Hepatocyte (in vitro differentiated cells): ENCODE results near the gene IL17RD. TPM values are rescaled to one million over a fixed set of nuclear protein-coding genes. Genes with fewer than 3 reads are reported as not detected.

Experiments used
- DNase-seq: peaks from one replicate; pipeline ENCODE4 v3.0.0-alpha.2; 2016; ENCODE audit warnings: low spot score
- H2AFZ ChIP-seq: fragments of 200-600 bp; sonication (generic); 2 replicates; pipeline ENCODE4 v1.6.0; 2016; ENCODE audit warnings: antibody characterized with exemption, mild to moderate bottlenecking
- H3K27ac ChIP-seq: fragments of 200-600 bp; sonication (generic); 2 replicates; pipeline ENCODE4 v1.5.1; 2016; ENCODE audit warnings: mild to moderate bottlenecking
- H3K27me3 ChIP-seq: fragments of 200-600 bp; sonication (generic); 2 replicates; pipeline ENCODE4 v1.6.1; 2016
- H3K36me3 ChIP-seq: fragments of 200-600 bp; sonication (generic); replicated peaks from 2 replicates; pipeline ENCODE4 v1.5.1; 2016; ENCODE audit warnings: low read depth; ENCODE audit not compliant: insufficient read depth
- H3K4me1 ChIP-seq: fragments of 200-600 bp; sonication (generic); 2 replicates; pipeline ENCODE4 v1.5.1; 2016; ENCODE audit warnings: mild to moderate bottlenecking, moderate library complexity; ENCODE audit not compliant: insufficient read depth
- H3K4me2 ChIP-seq: fragments of 200-600 bp; sonication (generic); 2 replicates; pipeline ENCODE4 v1.6.0; 2016
- H3K4me3 ChIP-seq: fragments of 200-600 bp; sonication (generic); 2 replicates; pipeline ENCODE4 v1.5.1; 2016; ENCODE audit warnings: mild to moderate bottlenecking
- H3K79me2 ChIP-seq: fragments of 200-600 bp; sonication (generic); 2 replicates; pipeline ENCODE4 v1.6.0; 2017; ENCODE audit warnings: mild to moderate bottlenecking
- H3K9me2 ChIP-seq: fragments of 200-600 bp; sonication (generic); replicated peaks from 2 replicates; pipeline ENCODE4 v1.6.0; 2017; ENCODE audit warnings: mild to moderate bottlenecking; ENCODE audit not compliant: insufficient read depth
- H3K9me3 ChIP-seq: fragments of 200-600 bp; sonication (generic); 2 replicates; pipeline ENCODE4 v1.5.1; 2016; ENCODE audit warnings: low read depth, mild to moderate bottlenecking
- H4K20me1 ChIP-seq: fragments of 200-600 bp; sonication (generic); 2 replicates; pipeline ENCODE4 v1.6.0; 2016; ENCODE audit warnings: mild to moderate bottlenecking; ENCODE audit not compliant: insufficient read depth, poor library complexity, severe bottlenecking
- CTCF ChIP-seq: fragments of 200-600 bp; sonication (generic); IDR thresholded peaks from 2 replicates; pipeline ENCODE4 v1.5.1; 2016; ENCODE audit warnings: antibody characterized with exemption, mild to moderate bottlenecking; ENCODE audit not compliant: poor library complexity
- EZH2 ChIP-seq: fragments of 200-600 bp; sonication (generic); IDR thresholded peaks from 2 replicates; pipeline ENCODE4 v1.6.1; 2016; ENCODE audit warnings: antibody characterized with exemption, mild to moderate bottlenecking, borderline replicate concordance
- EZH2phosphoT487 ChIP-seq: fragments of 200-600 bp; sonication (generic); IDR thresholded peaks from one replicate; pipeline ENCODE4 v1.6.1; 2018; ENCODE audit warnings: antibody characterized with exemption, mild to moderate bottlenecking, low read depth, moderate library complexity; ENCODE audit not compliant: unreplicated experiment, severe bottlenecking
- WGBS: methylation state at CpG from one replicate; pipeline ENCODE4 v1.1.6; 2016; ENCODE audit warnings: low lambda C conversion rate; ENCODE audit errors: missing lambda C conversion rate; 5-methylcytosine and 5-hydroxymethylcytosine counted together
- polyA plus RNA-seq: library from polyadenylated mRNA; unstranded; fragments of >200 nt; fragmentation: Nextera tagmentation; extraction: Ambion mirVana; gene quantifications from 2 replicates; pipeline ENCODE4 v1.2.1, GENCODE V29; 2016
- total RNA-seq: library from RNA; depleted of rRNA; stranded (reverse); fragments of >200 nt; gene quantifications from 2 replicates; pipeline ENCODE4 v1.2.3, GENCODE V29; 2014

Gene IL17RD
- total and polyA plus RNA-seq, 2 experiments from 2014 or later: 1.7 to 6.2 TPM

GRCh38 chr3:57116501-57116900 is 48.7 kb downstream of the IL17RD start:
- Histone ChIP-seq H4K20me1 (no peaks in the 10 kb centered on the region), H3K36me3 (no peaks in the 10 kb centered on the region), H3K79me2 (no peaks in the 10 kb centered on the region), H3K4me1 (peaks cover 5% of the 10 kb centered on the region), H3K4me3 (no peak overlapping the region), H3K27ac (no peak overlapping the region), H2AFZ (no peak overlapping the region), H3K27me3 (no peaks in the 10 kb centered on the region), H3K9me3 (no peaks in the 10 kb centered on the region), H3K4me2 (no peak overlapping the region), H3K9me2 (no peaks in the 10 kb centered on the region)
- TF ChIP-seq EZH2phosphoT487 (no peak), EZH2 (no peak), CTCF (no peak)
- DNase-seq: no peak
- 85% methylated on average over 3 of the region's 3 CpGs for whole genome bisulfite sequencing

- H3K36me3 ChIP-seq: no peaks in the 10 kb centered on the region
- H3K79me2 ChIP-seq: no peaks in the 10 kb centered on the region
- no peak overlapping the region for H2AFZ ChIP-seq
- no peaks in the 10 kb centered on the region for H3K9me2 ChIP-seq
- no peak overlapping the region for H3K4me3 ChIP-seq
- no peaks in the 10 kb centered on the region for H3K9me3 ChIP-seq
- no peaks in the 10 kb centered on the region for H3K27me3 ChIP-seq
- WGBS: 82% methylated on average over 5 of the region's 5 CpGs
- no peak overlapping the region for H3K4me2 ChIP-seq
- no peaks in the 10 kb centered on the region for H3K4me1 ChIP-seq
- no peak for DNase-seq
- H4K20me1 ChIP-seq: no peaks in the 10 kb centered on the region
- no peak for TF ChIP-seq CTCF
- TF ChIP-seq EZH2phosphoT487: no peak
- no peak for TF ChIP-seq EZH2
- H3K27ac ChIP-seq: no peak overlapping the region
These were observed 52.9 kb downstream of the IL17RD start for GRCh38 chr3:57112206-57112605.

GRCh38 chr3:57110798-57111197 is 54.4 kb downstream of the IL17RD start:
- no peak overlapping the region for H3K27ac ChIP-seq
- H3K4me2 ChIP-seq: no peak overlapping the region
- no peaks in the 10 kb centered on the region for H3K9me3 ChIP-seq
- no peaks in the 10 kb centered on the region for H3K4me1 ChIP-seq
- no peak overlapping the region for H2AFZ ChIP-seq
- H3K36me3 ChIP-seq: no peaks in the 10 kb centered on the region
- no peaks in the 10 kb centered on the region for H4K20me1 ChIP-seq
- H3K9me2 ChIP-seq: no peaks in the 10 kb centered on the region
- H3K4me3 ChIP-seq: no peak overlapping the region
- H3K79me2 ChIP-seq: no peaks in the 10 kb centered on the region
- 48% methylated on average over 14 of the region's 14 CpGs for WGBS
- no peak for TF ChIP-seq EZH2phosphoT487
- TF ChIP-seq EZH2: no peak
- TF ChIP-seq CTCF: no peak
- H3K27me3 ChIP-seq: no peaks in the 10 kb centered on the region
- no peak for DNase-seq

GRCh38 chr3:57110214-57110613 is 54.9 kb downstream of the IL17RD start:
- no peak for TF ChIP-seq EZH2
- no peak for TF ChIP-seq CTCF
- TF ChIP-seq EZH2phosphoT487: no peak
- H3K4me1 ChIP-seq: no peaks in the 10 kb centered on the region
- no peak for DNase-seq
- no peaks in the 10 kb centered on the region for H3K36me3 ChIP-seq
- 87% methylated on average over 4 of the region's 4 CpGs for WGBS
- no peaks in the 10 kb centered on the region for H3K27me3 ChIP-seq
- no peaks in the 10 kb centered on the region for H3K9me2 ChIP-seq
- no peak overlapping the region for H3K4me3 ChIP-seq
- no peaks in the 10 kb centered on the region for H3K79me2 ChIP-seq
- no peaks in the 10 kb centered on the region for H4K20me1 ChIP-seq
- H3K4me2 ChIP-seq: no peak overlapping the region
- H2AFZ ChIP-seq: no peak overlapping the region
- H3K9me3 ChIP-seq: no peaks in the 10 kb centered on the region
- no peak overlapping the region for H3K27ac ChIP-seq
